T-cell (primary cell): ENCODE measurements around the gene COQ9. TPM values are rescaled to one million over a fixed set of nuclear protein-coding genes. Genes with fewer than 3 reads are reported as not detected.
A peak's percentile ranks its signal among the peaks of the same experiment; 100 is the strongest.
"Not testable (repeated sequence)": the region's sequence is repeated elsewhere in the genome, so short reads cannot be mapped to it uniquely, and the experiment has no call there.

ENCODE experiments used
- ATAC-seq, 4 experiments: fragments of 200-7000 bp in 3 of 4; fragments of 150-1000 bp in 1 of 4; cut with Tn5 transposase; replicated peaks in 1 of 4; 1 replicate in 3 of 4; 2 replicates in 1 of 4; pipeline ENCODE4 v1.10.0; 2021; ENCODE audit warnings: moderate library complexity in 3 of 4, mild to moderate bottlenecking in 2 of 4, moderate number of reproducible peaks in 1 of 4
- CTCF ChIA-PET, 2 donors: fragments of 300-600 bp; sonication (Branson Sonifier 250); formaldehyde crosslinking; loops; one replicate each; lab custom pipeline; 2022; ENCODE audit warnings: antibody characterized with exemption in 2 of 2; lab: Charles Lee
- POLR2A ChIA-PET, 2 donors: fragments of 300-600 bp; sonication (Branson Sonifier 250); formaldehyde crosslinking; loops; one replicate each; lab custom pipeline; 2022; ENCODE audit warnings: antibody characterized with exemption in 2 of 2; lab: Charles Lee
- DNase-seq, 35 experiments: peaks; one replicate each; pipeline versions ENCODE4 v3.0.0 to v3.0.0-alpha.2; 2013 to 2023
- H3K27ac ChIP-seq: one replicate; pipeline ENCODE4 v1.5.1; 2013; ENCODE audit warnings: low read length
- H3K27me3 ChIP-seq, 2 experiments: replicated peaks in 1 of 2; 1 replicate in 1 of 2; 2 replicates in 1 of 2; pipeline versions ENCODE4 v1.6.1 to v1.7.0; 2013; ENCODE audit warnings: low read length in 1 of 2, mixed read lengths in 1 of 2; ENCODE audit not compliant: control insufficient read depth in 2 of 2, insufficient read depth in 2 of 2; ENCODE audit errors: extremely low read depth in 1 of 2
- H3K36me3 ChIP-seq, 2 donors: 1 replicate in 1 of 2; 2 replicates in 1 of 2; pipeline versions ENCODE4 v1.6.1 to v1.7.0; 2013; ENCODE audit warnings: low read length in 1 of 2; ENCODE audit not compliant: control insufficient read depth in 2 of 2, insufficient read depth in 1 of 2; ENCODE audit errors: extremely low read depth in 1 of 2
- H3K4me1 ChIP-seq, 2 experiments: 1 replicate in 1 of 2; 2 replicates in 1 of 2; pipeline versions ENCODE4 v1.6.1 to v1.7.0; 2013; ENCODE audit warnings: low read length in 2 of 2, mixed read lengths in 1 of 2; ENCODE audit not compliant: insufficient read depth in 2 of 2, control insufficient read depth in 1 of 2; ENCODE audit errors: extremely low read depth in 1 of 2
- H3K4me3 ChIP-seq, 2 donors: 1 replicate in 1 of 2; 2 replicates in 1 of 2; pipeline versions ENCODE4 v1.5.1 to v1.7.0; 2013; ENCODE audit warnings: mild to moderate bottlenecking in 2 of 2, low read length in 1 of 2, moderate library complexity in 1 of 2; ENCODE audit not compliant: control insufficient read depth in 1 of 2; ENCODE audit errors: extremely low read depth in 1 of 2
- H3K9me3 ChIP-seq: 2 replicates; pipeline ENCODE4 v1.7.0; 2013
- H3K27ac Mint-ChIP-seq, 2 donors: one replicate each; pipeline ENCODE4 v1.8.0; 2020 to 2021; ENCODE audit warnings: mild to moderate bottlenecking in 2 of 2, mixed read lengths in 2 of 2
- H3K27me3 Mint-ChIP-seq, 2 donors: one replicate each; pipeline ENCODE4 v1.8.0; 2021 to 2022; ENCODE audit warnings: mixed read lengths in 2 of 2
- H3K36me3 Mint-ChIP-seq: one replicate; pipeline ENCODE4 v1.8.0; 2021; ENCODE audit warnings: mixed read lengths
- H3K4me1 Mint-ChIP-seq, 3 donors: one replicate each; pipeline ENCODE4 v1.8.0; 2020 to 2022; ENCODE audit warnings: mixed read lengths in 3 of 3, mild to moderate bottlenecking in 1 of 3
- H3K4me3 Mint-ChIP-seq, 3 donors: one replicate each; pipeline ENCODE4 v1.8.0; 2020 to 2022; ENCODE audit warnings: mild to moderate bottlenecking in 3 of 3, mixed read lengths in 3 of 3, moderate library complexity in 3 of 3
- H3K9me3 Mint-ChIP-seq, 3 donors: one replicate each; pipeline ENCODE4 v1.8.0; 2020 to 2022; ENCODE audit warnings: mixed read lengths in 3 of 3
- WGBS: methylation state at CpG from one replicate; pipeline ENCODE4 v1.1.5; 2013; ENCODE audit warnings: missing lambda C conversion rate; ENCODE audit not compliant: insufficient coverage; 5-methylcytosine and 5-hydroxymethylcytosine counted together
- total RNA-seq, 35 experiments: library from RNA in 6 of 35; stranded (reverse) in 6 of 35; fragments of 120-200 nt in 1 of 35; gene quantifications; one replicate each; pipeline versions ENCODE4 v1.2.1 to v1.2.4 and lab custom pipeline; 2013 to 2026

Gene COQ9
- total RNA-seq, 5 donors from 2014 or later (not counting 1 experiment from before 2014, with no cell fraction given): 18.0 to 35.3 (median 34.2) TPM

- Histone ChIP-seq H3K4me3 (no peak overlapping the region), H3K36me3 (no peaks in the 10 kb centered on the region), H3K27ac (no peak overlapping the region), H3K4me1 (no peaks in the 10 kb centered on the region), H3K9me3 (no peaks in the 10 kb centered on the region), H3K27me3 (peaks cover 0 to 14% of the 10 kb centered on the region in 2 experiments)
- ChIA-PET CTCF (no interaction called here), POLR2A (no interaction called here)
- no peak for ATAC-seq
- H3K27me3 Mint-ChIP-seq: peaks cover 1 to 3% of the 10 kb centered on the region in 2 donors
- H3K9me3 Mint-ChIP-seq: no peaks in the 10 kb centered on the region
- no peak overlapping the region for H3K4me3 Mint-ChIP-seq
- H3K4me1 Mint-ChIP-seq: no peaks in the 10 kb centered on the region
- WGBS: no CpG with 5 or more reads among the region's 4 CpGs
- no peak for DNase-seq
- H3K27ac Mint-ChIP-seq: no peak overlapping the region
- no peaks in the 10 kb centered on the region for H3K36me3 Mint-ChIP-seq
These were observed 46.5 kb downstream of the COQ9 start for GRCh38 chr16:57493767-57494166.

- H3K36me3 Mint-ChIP-seq: no peaks in the 10 kb centered on the region
- 95% methylated on average over 5 of the region's 13 CpGs for WGBS
- H3K4me3 ChIP-seq: no peak overlapping the region
- peaks cover 3 to 19% of the 10 kb centered on the region in 2 experiments for H3K4me1 ChIP-seq
- DNase-seq: no peak
- H3K9me3 Mint-ChIP-seq: no peaks in the 10 kb centered on the region
- no peaks in the 10 kb centered on the region for H3K9me3 ChIP-seq
- H3K4me1 Mint-ChIP-seq: peaks cover 8 to 10% (median 10%) of the 10 kb centered on the region in 3 donors
- POLR2A ChIA-PET: no interaction called here
- ATAC-seq: no peak
- H3K27me3 ChIP-seq: peaks cover 0 to 17% of the 10 kb centered on the region in 2 experiments
- no peaks in the 10 kb centered on the region for H3K36me3 ChIP-seq
- H3K27ac ChIP-seq: no peak overlapping the region
- CTCF ChIA-PET: no interaction called here
- H3K27me3 Mint-ChIP-seq: peaks cover 0 to 3% of the 10 kb centered on the region in 2 donors
- H3K27ac Mint-ChIP-seq: no peak overlapping the region
- no peak overlapping the region for H3K4me3 Mint-ChIP-seq
These were observed 49.8 kb downstream of the COQ9 start for GRCh38 chr16:57497121-57497520.

- H3K27ac Mint-ChIP-seq: no peak overlapping the region
These were observed 50.8 kb downstream of the COQ9 start for GRCh38 chr16:57498031-57498430.

GRCh38 chr16:57499941-57500340 is 52.7 kb downstream of the COQ9 start:
- POLR2A ChIA-PET, H3K27me3 Mint-ChIP-seq, H3K36me3 ChIP-seq, H3K4me3 ChIP-seq, CTCF ChIA-PET, H3K9me3 Mint-ChIP-seq, H3K9me3 ChIP-seq, H3K27ac ChIP-seq, H3K27ac Mint-ChIP-seq, DNase-seq, H3K36me3 Mint-ChIP-seq, H3K4me3 Mint-ChIP-seq, ATAC-seq: not testable (repeated sequence)
- 96% methylated on average over 4 of the region's 11 CpGs for WGBS
- Histone ChIP-seq H3K27me3 (peaks cover 0 to 17% of the 10 kb centered on the region in 2 experiments), H3K4me1 (peaks cover 3 to 19% of the 10 kb centered on the region in 2 experiments)
- H3K4me1 Mint-ChIP-seq: peaks cover 8 to 10% (median 10%) of the 10 kb centered on the region in 3 donors

More at GRCh38 chr16:57498031-57498430, 50.8 kb downstream of the COQ9 start:
- H3K36me3 Mint-ChIP-seq: no peaks in the 10 kb centered on the region
- Histone ChIP-seq H3K27ac (no peak overlapping the region), H3K9me3 (no peaks in the 10 kb centered on the region), H3K27me3 (peaks cover 0 to 13% of the 10 kb centered on the region in 2 experiments), H3K4me1 (peaks cover 3 to 19% of the 10 kb centered on the region in 2 experiments), H3K4me3 (no peak overlapping the region), H3K36me3 (no peaks in the 10 kb centered on the region)
- peaks cover 0 to 3% of the 10 kb centered on the region in 2 donors for H3K27me3 Mint-ChIP-seq
- WGBS: 86% methylated on average over 1 of the region's 4 CpGs
- no peak overlapping the region for H3K4me3 Mint-ChIP-seq
- no peak for ATAC-seq
- no peaks in the 10 kb centered on the region for H3K9me3 Mint-ChIP-seq
- ChIA-PET POLR2A (no interaction called here), CTCF (no interaction called here)
- no peak for DNase-seq
- H3K4me1 Mint-ChIP-seq: peaks cover 8 to 10% (median 10%) of the 10 kb centered on the region in 3 donors

GRCh38 chr16:57500578-57501111 is 53.4 kb downstream of the COQ9 start:
- Mint-ChIP-seq H3K27ac (no peak overlapping the region), H3K27me3 (peaks cover 0 to 3% of the 10 kb centered on the region in 2 donors), H3K9me3 (no peaks in the 10 kb centered on the region), H3K4me3 (no peak overlapping the region), H3K36me3 (no peaks in the 10 kb centered on the region), H3K4me1 (peaks cover 8 to 10% (median 10%) of the 10 kb centered on the region in 3 donors)
- no peaks in the 10 kb centered on the region for H3K9me3 ChIP-seq
- peaks cover 0 to 17% of the 10 kb centered on the region in 2 experiments for H3K27me3 ChIP-seq
- CTCF ChIA-PET: no interaction called here
- H3K4me1 ChIP-seq: peaks cover 3 to 19% of the 10 kb centered on the region in 2 experiments
- H3K4me3 ChIP-seq: no peak overlapping the region
- no peak overlapping the region for H3K27ac ChIP-seq
- POLR2A ChIA-PET: interaction anchor here in 1 of 2 donors (0.5 kb wide), 1 partner anchor 42 kb away, joined by 14 read pairs; no protein-coding TSS in a partner anchor
- H3K36me3 ChIP-seq: no peaks in the 10 kb centered on the region
- DNase-seq (no peak), ATAC-seq (peak; percentile 31 to 45 (median 34))
- WGBS: 70% methylated on average over 5 of the region's 9 CpGs

GRCh38 chr16:57501492-57501891 is 54.2 kb downstream of the COQ9 start:
- H3K4me1 Mint-ChIP-seq: peaks cover 8 to 10% (median 10%) of the 10 kb centered on the region in 3 donors
- POLR2A ChIA-PET: interaction anchor here in 1 of 2 donors (0.5 kb wide), 1 partner anchor 41 kb away, joined by 14 read pairs; no protein-coding TSS in a partner anchor
- H3K27ac ChIP-seq: no peak overlapping the region
- no peaks in the 10 kb centered on the region for H3K36me3 Mint-ChIP-seq
- CTCF ChIA-PET: interaction anchor here in 1 of 2 donors (0.6 to 0.7 kb wide), 2 partner anchors 40 to 251 kb away, joined by 3 to 4 read pairs; no protein-coding TSS in a partner anchor
- 78% methylated on average over 3 of the region's 7 CpGs for WGBS
- H3K4me3 ChIP-seq: no peak overlapping the region
- no peaks in the 10 kb centered on the region for H3K27me3 Mint-ChIP-seq
- H3K9me3 Mint-ChIP-seq: no peaks in the 10 kb centered on the region
- H3K36me3 ChIP-seq: no peaks in the 10 kb centered on the region
- ATAC-seq (no peak), DNase-seq (no peak)
- H3K4me1 ChIP-seq: peaks cover 3 to 19% of the 10 kb centered on the region in 2 experiments
- H3K4me3 Mint-ChIP-seq: no peak overlapping the region
- H3K27ac Mint-ChIP-seq: peak overlapping the region in 1 of 2 donors; percentile 39
- H3K27me3 ChIP-seq: peaks cover 0 to 20% of the 10 kb centered on the region in 2 experiments
- no peaks in the 10 kb centered on the region for H3K9me3 ChIP-seq
